ENCODE data around the gene PCYOX1L.
"Not testable (repeated sequence)": the region's sequence is repeated elsewhere in the genome, so short reads cannot be mapped to it uniquely, and the experiment has no call there.

GRCh38 chr5:149391076-149391475, 33.2 kb downstream of the PCYOX1L start:
- not testable (repeated sequence) for TF ChIP-seq CTCF (IDR thresholded peaks at IDR 0.05); POLR2A (IDR thresholded peaks at IDR 0.05); EP300 (IDR thresholded peaks at IDR 0.05; ENCODE audit: low read depth)

Measured in transverse colon (tissue), 3 donors.